NCI-H748 (cell line): ENCODE data around the gene DICER1.

Experiments used
- DNase-seq: peaks from one replicate; lab custom pipeline; 2025; ENCODE audit not compliant: unreplicated experiment; lab: John Stamatoyannopoulos, UW

The DICER1 gene

DNA sequence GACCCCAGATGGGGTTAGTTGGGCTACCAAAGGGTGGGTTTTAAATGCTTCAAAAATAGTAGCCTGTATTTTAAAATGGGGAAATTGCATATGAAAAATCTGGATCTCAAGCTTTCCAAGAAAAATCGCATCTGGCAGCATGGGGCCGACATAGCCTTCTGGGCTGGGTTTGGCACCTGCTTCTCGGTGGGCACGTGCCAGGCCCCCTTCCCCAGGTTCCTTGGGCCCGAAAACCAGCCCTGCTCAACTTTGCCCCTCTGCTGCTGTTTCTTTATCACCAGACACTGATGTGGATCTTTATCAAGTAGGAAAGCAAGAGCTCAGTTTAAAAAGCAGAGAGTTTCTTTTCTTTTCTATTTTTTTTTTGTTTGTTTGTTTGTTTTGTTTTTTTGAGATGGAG, 95.1 kb downstream of the DICER1 start:
- no peak for DNase-seq

DNA sequence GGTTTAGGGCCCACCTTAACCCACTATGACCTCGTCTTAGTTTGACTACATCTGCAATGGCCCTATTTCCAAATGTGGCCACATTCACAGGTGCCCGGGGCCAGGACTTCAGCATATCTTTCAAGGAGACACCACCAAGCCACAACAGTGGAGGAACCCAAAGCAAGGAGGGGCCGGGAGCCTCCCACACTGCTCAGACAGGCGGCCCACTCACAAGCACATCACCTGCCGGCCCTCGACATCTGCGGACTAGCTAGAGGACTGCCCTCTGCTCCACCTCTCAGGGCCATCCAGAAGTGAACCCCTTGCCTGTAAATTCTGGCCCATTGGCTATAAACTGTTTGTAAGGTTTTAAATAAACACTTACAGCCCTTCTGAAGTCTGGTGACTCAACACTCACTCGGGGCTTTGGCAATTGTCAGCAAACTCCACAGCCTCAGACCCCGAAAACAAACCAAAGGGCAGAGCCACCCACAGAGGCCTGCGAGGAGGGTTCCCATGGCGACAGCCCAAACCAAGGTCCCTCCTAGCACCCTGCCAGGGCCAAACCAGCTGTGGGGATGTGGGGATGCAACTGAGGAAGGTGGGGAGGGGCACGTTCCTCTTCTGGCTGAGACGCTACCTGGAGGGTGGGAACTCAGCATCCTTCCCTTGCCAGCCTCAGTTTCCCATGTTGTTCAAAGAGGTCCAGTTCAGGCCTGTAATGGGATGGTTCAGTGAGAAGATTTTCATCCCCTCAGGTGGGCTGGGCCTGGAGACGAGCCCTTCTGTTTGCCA, 95.8 kb downstream of the DICER1 start:
- no peak for DNase-seq

DNA sequence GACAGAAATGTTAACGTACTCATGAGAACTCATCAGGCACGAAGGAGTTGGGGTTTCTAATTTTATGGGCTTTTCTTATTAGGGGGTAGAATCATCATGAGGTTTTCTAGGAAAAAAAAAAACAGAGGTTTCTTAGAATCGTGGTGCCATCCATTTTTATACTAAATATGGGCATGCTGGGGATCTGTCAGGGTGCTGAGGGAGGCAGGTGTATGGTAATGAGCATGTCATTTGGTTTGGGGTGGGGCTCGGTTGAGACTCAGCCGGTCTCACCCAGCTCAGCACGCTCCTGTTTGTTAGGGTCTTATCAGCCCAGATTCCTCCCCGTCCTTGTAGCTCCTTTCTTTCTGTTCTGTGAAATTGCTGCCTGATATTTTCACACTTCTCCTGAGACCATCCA, 98.2 kb downstream of the DICER1 start:
- DNase-seq = peak; percentile 52

- no peak for DNase-seq
Measured at GRCh38 chr14:95058491-95058890, 98.8 kb downstream of the DICER1 start.

DNA sequence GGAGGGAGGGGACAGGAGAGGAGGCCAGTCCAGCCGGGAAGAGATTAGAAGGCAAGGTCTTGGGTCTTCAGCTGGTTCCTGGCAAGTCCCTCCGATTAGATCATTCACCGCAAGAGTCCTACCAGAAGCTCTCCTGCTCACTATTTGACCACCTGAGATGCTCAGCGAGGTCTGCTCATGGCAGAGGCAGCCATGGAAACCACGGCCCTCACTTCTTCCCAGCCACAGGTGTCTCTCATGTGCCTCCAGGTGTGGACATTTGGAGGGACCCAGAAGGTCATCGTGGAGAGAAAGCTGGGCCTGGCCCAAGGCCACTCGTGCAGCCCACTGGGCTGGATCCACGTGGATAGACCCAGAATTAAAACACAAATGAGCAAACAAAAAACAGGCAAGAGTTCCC, 99.5 kb downstream of the DICER1 start:
- DNase-seq = no peak

- DNase-seq = no peak
Measured at GRCh38 chr14:95057147-95057546, 100.2 kb downstream of the DICER1 start.

GRCh38 chr14:95056476-95056875, 100.9 kb downstream of the DICER1 start:
- DNase-seq = peak; percentile 89

- DNase-seq = no peak
Measured at GRCh38 chr14:95055318-95055717, 102.0 kb downstream of the DICER1 start.

DNA sequence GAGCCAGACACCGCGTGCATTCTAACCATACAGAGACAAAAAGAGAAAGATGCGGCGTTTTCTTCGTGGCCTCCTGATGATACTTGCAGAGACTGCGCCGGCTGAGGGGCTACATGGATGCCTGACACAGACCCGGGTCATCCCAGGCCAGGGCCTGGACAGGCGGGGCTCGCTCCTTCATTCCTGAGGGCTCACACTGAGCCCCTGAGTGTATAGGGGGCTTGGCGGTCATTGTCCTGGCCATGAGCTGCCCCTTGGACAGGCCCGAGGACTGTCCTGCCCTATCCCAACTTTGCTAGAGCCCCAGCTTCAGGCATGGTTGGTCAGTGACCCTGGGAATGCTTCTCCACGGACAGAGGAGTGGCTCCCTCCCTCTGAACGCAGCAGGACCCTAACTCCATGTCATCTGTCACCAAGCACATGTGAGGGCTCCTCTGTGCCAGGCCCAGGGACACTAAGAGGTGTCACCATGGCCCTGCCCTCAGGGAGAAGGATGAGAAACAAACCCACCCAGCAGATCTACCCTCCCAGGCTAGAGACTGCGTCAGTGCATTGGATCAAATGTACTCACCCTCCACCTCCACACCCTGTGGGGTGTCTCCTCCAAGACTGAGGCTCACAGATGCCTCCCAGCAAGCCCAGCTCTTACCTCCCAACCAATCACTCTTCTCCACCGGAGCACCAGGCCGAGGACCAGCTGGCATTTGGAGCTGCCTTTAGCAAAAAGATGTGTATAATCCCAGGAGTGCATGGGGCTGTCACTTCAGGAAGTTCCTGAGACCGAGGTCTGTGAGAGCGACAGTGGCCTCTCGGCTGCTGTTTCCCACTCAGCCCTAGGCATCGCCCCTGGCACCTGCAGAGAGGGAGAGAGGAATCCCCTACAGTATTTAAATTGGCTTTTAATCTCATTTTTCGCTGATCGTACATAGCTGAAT, 102.7 kb downstream of the DICER1 start:
- DNase-seq = no peak

- DNase-seq = no peak
Measured at GRCh38 chr14:95052016-95052585, 105.2 kb downstream of the DICER1 start.

GRCh38 chr14:95049952-95050351, 107.4 kb downstream of the DICER1 start:
- no peak for DNase-seq

GRCh38 chr14:95048771-95049312, 108.5 kb downstream of the DICER1 start:
- no peak for DNase-seq

DNA sequence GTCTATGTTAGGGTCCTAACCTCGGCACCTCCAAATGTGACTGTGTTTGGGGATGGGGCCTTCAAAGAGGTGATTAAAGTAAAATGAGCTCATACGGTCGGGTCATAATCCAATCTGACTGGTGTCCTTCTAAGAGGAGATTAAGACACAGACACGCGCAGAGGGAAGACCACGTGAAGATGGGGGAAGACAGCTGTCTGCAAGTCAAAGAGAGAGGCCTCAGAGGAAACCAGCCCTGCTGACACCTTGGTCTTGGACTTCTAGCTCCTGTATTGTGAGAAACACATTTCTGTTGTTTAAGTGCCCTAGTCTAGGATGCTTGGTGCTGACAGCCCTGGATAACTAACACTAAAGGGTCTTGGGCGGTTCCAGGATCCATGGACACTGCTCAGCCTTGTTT, 109.6 kb downstream of the DICER1 start:
- DNase-seq = no peak

GRCh38 chr14:95046711-95047681, 110.3 kb downstream of the DICER1 start:
- peak; percentile 29 for DNase-seq

- DNase-seq = no peak
Measured at GRCh38 chr14:95045836-95046430, 111.4 kb downstream of the DICER1 start.

- no peak for DNase-seq
Measured at GRCh38 chr14:95045106-95045701, 112.1 kb downstream of the DICER1 start.

- peak; percentile 22 for DNase-seq
Measured at GRCh38 chr14:95044463-95045105, 112.7 kb downstream of the DICER1 start.

- DNase-seq = no peak
Measured at GRCh38 chr14:95043732-95044462, 113.4 kb downstream of the DICER1 start.
